Renal cortex interstitium (tissue), 15 donors: ENCODE measurements around the gene AMPH. TPM values are rescaled to one million over a fixed set of nuclear protein-coding genes. Genes with fewer than 3 reads are reported as not detected.

Experiments used
- DNase-seq, 11 donors: peaks; one replicate each; pipeline ENCODE4 v3.0.0-alpha.2; 2013; ENCODE audit warnings: low read depth in 9 of 11, low spot score in 4 of 11; ENCODE audit errors: extremely low read depth in 1 of 11
- long read RNA-seq, 16 experiments: transcript quantifications; one replicate each; lab custom pipeline, GENCODE V29; 2026
- polyA plus RNA-seq, 3 donors: library from polyadenylated mRNA; unstranded; fragments of 120-200 nt; gene quantifications; one replicate each; pipeline ENCODE4 v1.2.1, GENCODE V29; 2013; ENCODE audit not compliant: insufficient read length in 3 of 3

AMPH gene
- polyA plus RNA-seq: 10 to 100 TPM; 16.3 to 19.7 (median 16.6) TPM
- long read RNA-seq, donor 1, partial matches to known transcripts: 0 of 1 reads
- long read RNA-seq, donor 1, other reads (novel, unspliced or antisense): 0 of 1 reads
- long read RNA-seq, donor 2: 0 reads
- long read RNA-seq, donor 3, partial matches to known transcripts: 0 of 2 reads
- long read RNA-seq, donor 3, other reads (novel, unspliced or antisense): 0 of 2 reads
- long read RNA-seq, donor 4, partial matches to known transcripts: 0 of 1 reads
- long read RNA-seq, donor 4, other reads (novel, unspliced or antisense): 0 of 1 reads
- long read RNA-seq, donor 5: 0 reads
- long read RNA-seq, donor 6, partial matches to known transcripts: 0 of 1 reads
- long read RNA-seq, donor 6, other reads (novel, unspliced or antisense): 0 of 1 reads
- long read RNA-seq, donor 7, partial matches to known transcripts: 0 of 1 reads
- long read RNA-seq, donor 7, other reads (novel, unspliced or antisense): 0 of 1 reads
- long read RNA-seq, donor 8: 0 reads
- long read RNA-seq, donor 9, partial matches to known transcripts: 0 of 1 reads
- long read RNA-seq, donor 9, other reads (novel, unspliced or antisense): 0 of 1 reads
- long read RNA-seq, donor 10: 0 reads
- long read RNA-seq, donor 11, partial matches to known transcripts: 0 of 3 reads
- long read RNA-seq, donor 11, other reads (novel, unspliced or antisense): 0 of 3 reads
- long read RNA-seq, donor 12: 0 reads
- long read RNA-seq, donor 13: 0 reads
- long read RNA-seq, donor 14, partial matches to known transcripts: 0 of 4 reads
- long read RNA-seq, donor 14, other reads (novel, unspliced or antisense): 0 of 4 reads
- long read RNA-seq, donor 15, partial matches to known transcripts: 0 of 1 reads
- long read RNA-seq, donor 15, other reads (novel, unspliced or antisense): 0 of 1 reads
- long read RNA-seq, donor 16, transcript AMPH-201 (20 exons, 3,145 nt): major isoform, 5 of 12 reads
- long read RNA-seq, donor 16, partial matches to known transcripts: 7 of 12 reads
- long read RNA-seq, donor 16, other reads (novel, unspliced or antisense): 0 of 12 reads

DNA sequence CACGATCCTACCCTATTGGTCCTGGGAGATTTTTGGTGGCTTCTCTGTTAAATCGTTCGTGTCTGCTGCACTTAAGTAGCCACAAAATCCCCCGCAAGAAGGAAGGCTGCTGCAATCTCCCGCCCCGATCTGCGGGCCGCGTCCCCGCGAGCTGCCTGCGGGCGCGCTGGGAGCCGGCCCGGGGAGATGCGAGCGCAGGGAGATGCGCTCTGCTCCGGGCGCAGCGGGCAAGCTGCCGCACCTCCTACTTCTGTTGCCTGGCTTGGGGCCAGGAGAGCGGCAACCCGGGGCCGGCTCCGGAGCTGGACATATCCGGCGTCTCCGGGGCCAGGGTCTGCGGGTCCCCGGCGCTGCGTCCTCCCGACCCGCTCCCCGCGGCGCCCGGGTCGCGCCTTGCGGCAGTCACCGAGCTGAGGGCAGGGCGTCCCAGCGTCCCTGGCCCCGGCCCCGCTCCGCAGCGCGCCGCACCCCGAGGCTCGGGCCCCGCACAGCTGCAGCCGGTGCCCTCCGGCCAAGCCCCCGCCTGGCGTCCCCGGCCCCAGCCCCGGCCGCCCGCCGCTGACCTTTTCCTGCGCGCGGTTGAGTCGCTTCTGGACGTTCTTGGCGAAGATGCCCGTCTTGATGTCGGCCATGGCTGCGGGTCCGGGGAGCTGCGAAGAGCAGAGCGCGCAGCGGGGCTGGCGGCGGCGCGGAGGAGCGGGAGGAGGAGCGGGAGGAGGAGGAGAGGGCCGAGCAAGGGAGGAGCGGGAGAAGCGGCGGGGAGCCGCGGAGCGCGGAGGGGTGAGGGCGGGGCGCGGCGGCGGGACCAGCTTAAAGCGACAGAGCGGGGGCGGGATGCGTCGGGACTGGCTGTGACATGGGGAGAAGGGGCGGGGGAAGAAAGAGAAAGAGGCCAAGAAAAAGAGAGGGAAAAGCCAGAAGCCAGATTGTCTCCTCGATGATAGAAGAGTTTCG lies at the start of gene AMPH:
TSS of gene AMPH (minus strand) at position 654 of the 954 bp plus-strand sequence. CDS start at position 632, 22 bp downstream.
- peak in 10 of 11 donors; percentile 22 to 60 (median 56) for DNase-seq

DNA sequence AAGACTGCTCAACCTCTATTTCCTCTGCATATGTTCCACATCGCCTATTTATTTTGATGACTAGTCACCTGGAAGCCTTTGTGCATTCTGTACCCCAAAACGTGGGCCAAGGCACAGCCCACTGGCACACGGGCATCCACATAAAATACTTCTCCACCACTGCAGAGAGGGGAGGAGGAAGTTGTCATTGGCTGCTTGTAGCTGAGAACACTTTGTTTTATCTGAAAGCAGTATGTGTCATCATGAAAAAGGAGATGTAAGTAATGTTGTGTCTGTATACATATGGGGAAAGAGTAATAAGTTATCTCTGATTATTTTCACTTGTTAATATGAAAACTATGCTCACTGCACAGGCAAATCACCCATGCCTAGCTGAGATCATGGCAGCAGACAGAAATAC lies 48.2 kb upstream of the AMPH start:
- DNase-seq: no peak

DNA sequence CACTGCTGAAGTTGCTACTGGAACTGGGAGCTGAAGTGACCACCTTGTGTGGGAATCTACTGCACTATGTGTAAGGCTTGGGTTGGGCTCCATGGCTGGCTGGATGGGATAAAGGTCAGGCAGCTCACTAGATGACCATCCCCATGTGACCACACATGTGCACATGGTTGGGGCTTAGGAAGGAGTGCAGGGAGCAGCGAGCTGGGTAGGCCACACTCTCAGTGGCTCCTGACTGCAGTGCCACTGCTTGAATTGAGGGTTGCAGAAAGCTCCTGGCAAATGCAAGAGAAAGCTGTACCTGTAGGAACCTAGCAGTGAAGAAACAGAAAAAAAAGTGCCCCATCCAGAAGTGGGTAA lies 47.5 kb upstream of the AMPH start:
- DNase-seq: no peak

DNA sequence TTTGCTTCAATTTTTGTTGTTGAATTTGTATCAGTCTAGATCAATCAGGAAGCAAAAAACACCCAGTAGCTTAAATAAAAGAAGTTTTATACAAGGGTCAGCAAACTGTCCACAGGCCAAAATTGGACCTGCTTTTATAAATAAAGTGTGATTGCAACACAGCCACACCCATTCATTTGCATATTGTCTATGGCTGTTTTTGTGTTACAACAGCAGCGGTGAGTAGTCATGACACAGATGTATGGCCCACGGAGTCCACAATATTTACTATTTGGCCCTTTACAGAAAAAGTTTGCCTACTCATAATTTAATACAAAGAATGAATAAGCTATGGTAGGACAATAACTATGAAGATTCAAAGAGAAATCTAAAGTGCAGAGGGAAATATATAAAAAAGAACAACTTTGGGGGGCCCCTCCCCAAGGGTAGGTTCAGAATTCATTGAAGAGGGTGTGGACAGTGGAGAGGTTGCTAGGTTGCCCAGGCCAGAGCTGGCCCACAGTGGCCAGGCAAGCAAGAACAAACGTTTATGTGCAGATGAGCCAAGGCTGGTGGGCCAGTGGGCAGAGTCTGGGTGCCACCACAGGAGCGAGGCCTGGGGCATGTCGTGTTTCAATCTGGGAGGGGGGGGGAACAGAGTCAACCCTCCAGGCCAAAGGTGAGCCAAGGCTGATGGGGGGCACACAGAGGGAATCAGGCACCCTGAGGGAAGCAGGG lies 47.0 kb upstream of the AMPH start:
- no peak for DNase-seq

DNA sequence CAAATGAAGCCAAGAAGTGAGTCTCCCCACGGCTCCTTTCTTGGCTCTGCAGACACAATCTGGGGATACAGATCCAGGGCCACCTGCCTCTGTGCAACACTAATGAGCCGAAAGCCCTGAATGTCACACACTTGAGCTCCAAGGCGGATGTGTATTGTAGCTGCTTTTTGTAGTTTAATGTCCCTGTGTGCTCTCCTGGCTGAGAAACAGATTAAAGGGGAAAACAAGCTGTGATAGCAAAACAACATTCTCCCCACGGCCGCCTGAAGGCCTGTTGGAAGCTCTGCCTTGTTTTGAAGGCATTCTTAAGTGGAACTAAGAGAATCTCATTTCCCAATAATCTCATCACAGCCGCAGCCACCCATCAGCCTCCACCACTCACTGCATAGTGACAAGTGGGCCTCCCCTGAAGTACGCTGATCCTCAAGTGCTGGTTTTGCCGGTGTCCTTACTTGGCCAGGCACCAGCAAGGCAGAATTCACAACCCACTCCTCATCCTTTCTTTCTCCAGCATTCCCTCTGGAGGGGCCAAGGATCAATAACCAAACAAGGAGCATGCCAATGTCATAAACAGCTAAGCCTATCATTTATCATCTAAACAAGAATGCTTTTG lies 44.4 kb upstream of the AMPH start:
- no peak for DNase-seq

DNA sequence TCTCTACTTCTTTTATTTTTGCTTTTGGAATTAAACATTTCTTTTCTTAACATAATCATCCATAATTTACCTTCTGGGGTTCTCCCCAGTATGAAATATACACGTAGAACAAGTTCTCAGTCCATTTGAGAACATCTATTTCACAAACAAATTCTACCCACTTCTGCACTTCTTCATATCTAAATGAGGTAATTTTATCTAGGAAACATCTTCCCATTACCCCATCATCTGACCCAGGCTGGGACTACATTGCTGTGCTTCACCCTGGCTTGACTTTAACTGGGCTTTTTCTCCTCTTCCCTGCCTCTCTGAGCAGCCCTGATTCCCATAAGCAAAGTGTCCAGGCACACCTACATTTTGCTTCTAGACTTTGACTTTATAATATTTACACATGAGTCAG lies 43.3 kb upstream of the AMPH start:
- DNase-seq: no peak

DNA sequence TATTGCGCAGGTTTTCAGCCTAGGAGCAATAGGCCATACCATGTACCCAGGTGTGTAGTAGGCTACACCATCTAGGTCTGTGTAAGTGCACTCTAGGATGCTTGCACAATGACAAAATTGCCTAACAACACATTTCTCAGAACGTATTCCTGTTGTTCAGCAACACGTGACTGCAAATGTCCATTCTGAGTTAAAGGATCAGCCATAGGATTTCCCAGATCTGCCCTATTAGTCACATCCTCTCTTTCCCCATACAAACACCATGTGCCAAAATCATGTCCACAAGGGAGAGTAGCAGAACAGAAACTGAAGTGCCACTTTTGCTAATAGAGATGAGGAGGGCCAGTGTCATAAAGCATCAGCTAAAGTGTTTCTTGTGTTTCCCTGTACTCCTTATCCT lies 42.6 kb upstream of the AMPH start:
- no peak for DNase-seq

DNA sequence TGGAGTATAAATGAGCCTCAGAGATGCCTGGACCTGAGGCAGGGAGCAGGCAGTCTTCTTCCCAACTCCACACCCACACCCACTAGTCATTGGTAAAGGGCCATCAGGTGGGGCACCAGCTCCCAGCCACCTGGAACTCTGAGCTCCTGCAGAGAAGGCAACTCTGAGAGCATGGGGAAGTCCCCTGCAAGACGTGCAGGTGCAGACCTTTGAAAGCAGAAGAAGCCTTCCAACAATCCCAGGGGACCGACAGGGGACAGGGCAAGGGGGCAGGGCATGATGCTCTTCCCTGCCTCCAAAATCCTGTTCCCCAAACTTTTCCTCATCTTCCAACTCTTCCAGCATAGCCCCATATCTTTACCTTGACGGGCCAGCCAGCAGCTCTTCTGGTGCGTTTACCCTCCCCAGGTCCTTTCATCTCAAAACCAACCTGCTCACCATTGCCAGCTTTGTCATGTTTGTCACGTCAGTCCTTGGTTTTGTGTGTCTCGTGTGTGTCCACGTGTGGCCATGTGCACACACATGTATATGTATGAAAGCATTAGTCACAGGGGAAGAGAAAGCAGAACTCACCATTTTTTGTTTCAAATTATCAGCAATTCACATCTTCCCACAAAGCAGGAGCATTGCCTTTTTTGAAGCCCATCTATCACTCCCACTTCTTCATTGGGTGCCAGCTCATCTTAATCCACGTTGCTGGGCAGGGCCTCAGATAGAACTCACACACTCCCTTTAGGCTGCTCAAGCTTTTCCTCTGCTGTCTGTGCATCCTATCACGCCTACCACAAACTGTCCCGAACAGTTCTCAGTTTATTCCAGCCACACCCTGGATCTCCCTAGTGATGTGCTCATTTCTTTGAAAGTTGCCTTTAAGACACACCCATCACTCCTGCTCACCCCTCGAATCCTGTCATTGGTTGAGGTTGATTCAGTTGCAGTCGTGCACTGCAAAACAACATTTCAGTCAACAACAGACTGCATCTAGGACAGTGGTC lies 41.0 kb upstream of the AMPH start:
- DNase-seq: no peak

DNA sequence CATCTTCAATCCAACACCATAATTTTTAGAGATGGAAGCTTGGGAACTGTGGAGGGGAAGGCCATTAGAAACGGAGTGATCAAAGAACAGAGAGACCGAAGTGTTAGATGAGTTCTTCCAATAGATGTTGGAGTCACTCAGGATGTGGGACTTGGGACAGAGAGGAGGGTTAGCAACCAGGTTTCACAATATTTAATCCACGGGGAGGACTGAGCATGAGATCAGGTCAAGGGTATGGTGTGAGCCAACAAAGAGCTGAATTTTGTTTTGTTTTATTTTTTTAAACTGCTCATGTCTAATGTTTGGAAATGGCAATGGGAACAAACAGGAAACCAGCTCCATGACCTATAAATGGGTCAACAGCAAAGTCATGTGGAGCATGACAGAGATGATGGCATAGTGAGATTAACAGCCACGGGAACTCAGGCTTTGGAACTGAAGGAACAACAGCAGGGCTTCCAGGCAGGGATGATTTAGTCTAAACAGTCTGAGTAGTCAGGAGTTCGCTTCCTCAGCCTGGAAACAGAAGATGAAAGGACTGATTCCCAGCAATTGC lies 38.9 kb upstream of the AMPH start:
- DNase-seq: no peak

DNA sequence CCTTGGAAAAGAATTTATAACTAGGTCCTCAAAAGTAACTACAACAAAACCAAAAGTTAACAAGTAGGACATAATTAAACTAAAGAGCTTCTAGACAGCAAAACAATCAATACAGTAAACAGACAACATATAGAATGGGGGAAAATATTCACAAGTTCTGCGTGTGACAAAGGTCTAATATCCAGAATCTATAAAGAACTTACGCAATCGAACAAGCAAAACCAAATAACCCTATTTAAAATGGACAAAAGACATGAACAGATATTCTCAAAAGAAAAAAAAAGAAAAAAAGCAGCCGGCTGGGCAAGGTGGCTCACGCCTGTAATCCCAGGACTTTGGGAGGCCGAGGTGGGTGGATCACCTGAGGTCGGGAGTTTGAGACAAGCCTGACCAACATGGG lies 33.8 kb upstream of the AMPH start:
- DNase-seq: no peak

DNA sequence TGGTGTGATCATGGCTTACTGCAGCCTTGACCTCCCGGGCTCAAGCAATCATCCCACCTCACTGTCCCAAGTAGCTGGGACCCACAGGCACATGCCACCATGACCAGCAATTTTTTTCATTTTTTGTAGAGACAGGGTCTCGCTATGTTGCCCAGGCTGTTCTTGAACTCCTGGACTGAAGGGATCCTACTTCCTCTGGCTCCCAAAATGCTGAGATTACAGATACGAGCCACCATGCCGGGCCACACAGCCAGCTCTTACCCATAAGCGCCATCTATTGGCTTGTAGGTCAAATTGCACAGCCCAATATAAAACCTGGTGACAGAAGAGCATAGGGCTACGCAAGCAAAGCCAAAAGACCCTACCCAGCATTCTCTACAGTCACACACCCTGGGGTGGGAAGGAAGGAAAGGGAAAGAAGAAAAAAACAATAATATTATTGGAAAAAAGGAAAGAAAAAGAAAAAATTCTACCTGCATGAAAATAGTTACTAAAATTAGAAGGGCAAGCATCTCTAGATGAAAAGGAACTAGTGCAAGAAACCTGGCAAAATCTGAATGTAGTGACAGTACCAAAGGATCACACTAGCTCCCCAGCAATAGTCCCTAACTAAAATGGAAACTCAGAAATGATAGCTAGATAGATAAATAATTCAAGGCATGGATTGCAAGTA lies 29.4 kb upstream of the AMPH start:
- peak in 1 of 11 donors; percentile 2 for DNase-seq

DNA sequence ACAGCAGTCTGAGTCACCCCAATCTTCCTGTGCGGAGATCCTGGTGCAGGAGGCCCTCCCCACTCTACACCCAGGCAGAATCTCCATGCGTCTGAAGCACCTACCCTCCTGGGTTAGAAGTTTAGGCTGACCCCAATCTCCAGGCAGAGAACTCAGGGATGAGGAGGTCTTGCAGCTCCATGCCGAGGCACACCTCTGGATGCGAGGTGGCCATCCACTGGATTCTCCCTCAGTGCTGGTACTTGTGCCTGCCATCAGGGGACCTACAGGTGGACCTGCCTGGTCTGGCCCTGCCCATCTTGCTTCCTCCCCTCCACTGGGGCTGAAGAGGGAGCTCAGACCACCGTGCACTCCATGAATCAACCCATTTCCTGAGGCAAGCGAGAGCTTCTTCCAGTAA lies 28.8 kb upstream of the AMPH start:
- DNase-seq: no peak

DNA sequence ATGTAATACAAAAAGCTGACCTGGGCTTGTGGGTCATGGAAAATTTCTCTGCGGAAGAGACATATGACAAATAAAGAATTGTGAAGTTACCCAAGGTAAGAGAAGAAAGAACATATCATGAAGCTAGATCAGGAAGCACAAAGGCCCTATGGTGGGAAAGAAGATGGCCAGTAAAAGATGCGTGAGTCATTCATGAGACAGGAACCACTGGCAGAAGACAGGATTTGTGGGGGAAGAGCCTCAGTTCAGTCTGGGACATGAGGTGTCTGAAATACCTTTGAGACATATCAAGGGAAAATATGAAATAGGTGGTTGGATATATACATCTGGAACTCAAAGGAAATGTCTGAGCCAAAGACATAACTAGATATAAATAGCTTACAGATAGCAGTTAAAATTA lies 27.7 kb upstream of the AMPH start:
- no peak for DNase-seq

DNA sequence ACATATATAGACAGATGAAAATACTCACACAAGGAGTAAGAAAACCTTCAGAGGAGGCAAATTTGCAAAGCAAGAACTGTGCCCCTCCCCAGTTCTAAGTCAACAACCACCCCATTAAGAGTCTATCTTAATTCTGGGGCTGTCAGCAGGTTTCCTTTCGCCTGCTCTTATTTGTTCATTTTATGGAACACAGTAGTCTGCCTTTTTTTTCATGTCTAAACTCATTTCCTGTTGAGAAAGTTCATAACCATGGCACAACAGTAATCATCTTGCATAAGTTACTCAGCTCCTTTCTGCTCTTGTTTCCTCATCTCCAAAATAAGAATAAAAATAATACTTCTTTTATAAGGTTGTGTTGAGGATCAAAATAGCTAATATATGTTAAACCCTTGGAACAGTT lies 25.8 kb upstream of the AMPH start:
- no peak for DNase-seq

DNA sequence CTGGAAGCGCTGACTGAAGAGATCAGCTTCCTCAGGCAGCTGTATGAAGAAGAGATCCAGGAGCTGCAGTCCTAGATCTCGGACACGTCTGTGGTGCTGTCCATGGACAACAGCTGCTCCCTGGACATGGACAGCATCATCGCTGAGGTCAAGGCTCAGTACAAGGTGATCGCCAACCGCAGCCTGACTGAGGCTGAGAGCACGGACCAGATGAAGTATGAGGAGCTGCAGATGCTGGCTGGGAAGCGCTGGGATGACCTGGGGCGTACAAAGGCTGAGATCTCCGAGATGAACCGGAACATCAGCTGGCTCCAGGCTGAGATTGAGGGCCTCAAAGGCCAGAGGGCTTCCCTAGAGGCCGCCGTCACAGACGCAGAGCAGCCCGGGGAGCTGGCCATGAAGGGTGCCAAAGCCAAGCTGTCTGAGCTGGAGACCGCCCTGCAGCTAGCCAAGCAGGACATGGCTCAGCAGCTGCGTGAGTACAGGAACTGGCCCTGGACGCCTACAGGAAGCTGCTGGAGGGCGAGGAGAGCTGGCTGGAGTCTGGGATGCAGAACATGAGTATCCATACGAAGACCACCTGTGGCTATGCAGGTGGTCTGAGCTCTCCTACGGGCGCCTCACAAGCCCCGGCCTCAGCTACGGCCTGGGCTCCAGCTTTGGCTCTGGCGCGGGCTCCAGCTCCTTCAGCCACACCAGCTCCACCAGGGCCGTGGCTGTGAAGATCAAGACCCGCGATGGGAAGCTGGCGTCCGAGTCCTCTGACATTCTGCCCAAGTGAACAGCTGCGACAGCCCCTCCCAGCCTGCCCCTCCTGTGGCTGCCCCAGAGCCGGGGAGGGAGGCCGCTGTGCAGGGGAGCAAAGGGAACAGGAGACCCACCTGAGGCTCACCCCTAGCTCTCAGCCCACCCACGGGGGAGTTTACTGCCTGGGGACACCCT lies 24.9 kb upstream of the AMPH start:
- DNase-seq: no peak
